GM06990 (cell line): Measurements from ENCODE around the gene MTUS2.

Experiments
- DNase-seq: peaks from one replicate; pipeline ENCODE4 v3.0.0-alpha.2; 2011; ENCODE audit not compliant: insufficient read length; ENCODE audit errors: extremely low read depth
- H3K27me3 ChIP-seq: replicated peaks from 2 replicates; pipeline ENCODE4 v1.6.0; 2011; ENCODE audit warnings: low read length; ENCODE audit not compliant: control insufficient read depth, insufficient read depth
- H3K36me3 ChIP-seq: 2 replicates; pipeline ENCODE4 v1.5.1; 2011; ENCODE audit warnings: low read length; ENCODE audit not compliant: control insufficient read depth, insufficient read depth
- H3K4me3 ChIP-seq: replicated peaks from 2 replicates; pipeline ENCODE4 v1.5.1; 2011; ENCODE audit warnings: low read depth, mild to moderate bottlenecking, control low read depth, low read length
- TF ChIP-seq, protein P1 (sequence below): IDR thresholded peaks from 2 replicates; pipeline ENCODE4 v1.5.1; 2011; ENCODE audit warnings: low read length, control low read depth, mild to moderate bottlenecking, inconsistent platforms; ENCODE audit not compliant: insufficient read depth, poor library complexity, severe bottlenecking

Gene MTUS2

DNA sequence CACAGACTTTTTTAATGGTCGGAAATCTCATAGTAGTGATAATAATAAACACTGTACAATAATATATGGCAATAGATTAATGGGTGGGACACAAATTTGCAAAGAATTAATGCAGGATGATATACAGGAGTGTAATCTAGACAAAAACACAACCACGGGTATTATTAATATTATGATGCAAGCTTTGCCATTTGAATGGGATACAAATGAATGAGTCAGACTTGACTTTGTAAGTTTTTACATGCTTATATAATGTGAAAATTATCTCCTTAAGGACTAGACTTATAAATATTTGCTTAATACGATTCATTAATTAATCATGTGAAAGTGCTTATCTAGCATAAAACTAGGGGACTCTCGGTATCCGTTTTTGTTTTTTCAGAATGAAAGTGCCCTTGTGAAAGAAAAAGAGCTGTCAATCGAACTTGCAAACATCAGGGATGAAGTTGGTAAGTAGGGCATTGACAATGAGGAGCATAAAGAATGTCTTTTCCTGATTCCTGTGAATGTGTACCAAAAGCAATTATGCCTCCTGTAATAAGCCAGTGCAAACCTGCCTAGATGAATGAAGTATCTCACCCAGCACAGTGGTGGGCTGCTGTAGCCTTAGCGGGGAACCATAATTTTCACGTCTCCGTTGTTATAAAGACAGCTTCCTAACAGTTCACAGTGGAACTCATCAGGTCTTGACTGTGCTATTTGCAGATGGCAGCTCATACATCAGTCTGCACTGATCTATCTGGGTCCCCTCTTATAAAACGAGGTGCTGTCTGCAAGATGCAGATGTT, 619.7 kb downstream of the MTUS2 start:
- H3K27me3 ChIP-seq: no peaks in the 10 kb centered on the region
- no peak for DNase-seq
- TF ChIP-seq, protein P1, sequence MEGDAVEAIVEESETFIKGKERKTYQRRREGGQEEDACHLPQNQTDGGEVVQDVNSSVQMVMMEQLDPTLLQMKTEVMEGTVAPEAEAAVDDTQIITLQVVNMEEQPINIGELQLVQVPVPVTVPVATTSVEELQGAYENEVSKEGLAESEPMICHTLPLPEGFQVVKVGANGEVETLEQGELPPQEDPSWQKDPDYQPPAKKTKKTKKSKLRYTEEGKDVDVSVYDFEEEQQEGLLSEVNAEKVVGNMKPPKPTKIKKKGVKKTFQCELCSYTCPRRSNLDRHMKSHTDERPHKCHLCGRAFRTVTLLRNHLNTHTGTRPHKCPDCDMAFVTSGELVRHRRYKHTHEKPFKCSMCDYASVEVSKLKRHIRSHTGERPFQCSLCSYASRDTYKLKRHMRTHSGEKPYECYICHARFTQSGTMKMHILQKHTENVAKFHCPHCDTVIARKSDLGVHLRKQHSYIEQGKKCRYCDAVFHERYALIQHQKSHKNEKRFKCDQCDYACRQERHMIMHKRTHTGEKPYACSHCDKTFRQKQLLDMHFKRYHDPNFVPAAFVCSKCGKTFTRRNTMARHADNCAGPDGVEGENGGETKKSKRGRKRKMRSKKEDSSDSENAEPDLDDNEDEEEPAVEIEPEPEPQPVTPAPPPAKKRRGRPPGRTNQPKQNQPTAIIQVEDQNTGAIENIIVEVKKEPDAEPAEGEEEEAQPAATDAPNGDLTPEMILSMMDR: no peak
- no peak overlapping the region for H3K4me3 ChIP-seq
- H3K36me3 ChIP-seq: no peaks in the 10 kb centered on the region

DNA sequence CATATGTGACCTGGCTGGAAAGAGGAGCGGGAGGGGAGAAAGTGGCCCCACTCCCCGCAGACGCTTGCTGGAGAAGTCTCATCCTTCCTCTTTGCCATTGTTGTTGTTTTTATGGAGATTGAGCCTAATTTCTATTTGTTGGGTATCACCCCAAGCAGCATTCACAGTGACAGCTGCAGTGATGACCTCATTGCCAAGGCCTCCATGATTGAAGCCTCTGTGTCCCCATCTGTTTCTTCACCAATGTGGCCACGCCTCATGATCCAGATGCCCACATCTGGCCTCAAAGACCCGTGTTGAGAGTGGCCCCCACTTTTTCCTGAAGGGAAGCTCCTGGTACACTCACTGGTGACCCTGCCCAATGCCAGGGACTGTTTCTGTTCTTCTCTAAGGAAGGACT, 621.2 kb downstream of the MTUS2 start:
- no peak overlapping the region for H3K4me3 ChIP-seq
- TF ChIP-seq, protein P1: no peak
- DNase-seq: no peak
- no peaks in the 10 kb centered on the region for H3K36me3 ChIP-seq
- no peaks in the 10 kb centered on the region for H3K27me3 ChIP-seq

- no peaks in the 10 kb centered on the region; the same call in 1 of the 2 replicates for H3K27me3 ChIP-seq
- TF ChIP-seq, protein P1: no peak
- H3K36me3 ChIP-seq: no peaks in the 10 kb centered on the region
- DNase-seq: no peak
- H3K4me3 ChIP-seq: no peak overlapping the region
These were observed 625.9 kb downstream of the MTUS2 start for GRCh38 chr13:29446016-29446415.

GRCh38 chr13:29448174-29448573, 628.0 kb downstream of the MTUS2 start:
- Histone ChIP-seq H3K27me3 (no peaks in the 10 kb centered on the region; the same call in 1 of the 2 replicates), H3K4me3 (no peak overlapping the region), H3K36me3 (no peaks in the 10 kb centered on the region)
- TF ChIP-seq, protein P1: no peak
- DNase-seq: no peak

GRCh38 chr13:29449726-29450125, 629.6 kb downstream of the MTUS2 start:
- no peak for DNase-seq
- H3K36me3 ChIP-seq: no peaks in the 10 kb centered on the region
- H3K27me3 ChIP-seq: no peaks in the 10 kb centered on the region; the same call in 1 of the 2 replicates
- TF ChIP-seq, protein P1: no peak
- H3K4me3 ChIP-seq: no peak overlapping the region
